ENCODE data around the gene TNS2. TPM values are rescaled to one million over a fixed set of nuclear protein-coding genes. Genes with fewer than 3 reads are reported as not detected.

Gene TNS2
- total and polyA plus RNA-seq, 2 of the 13 experiments (the other 11 are each of a cell fraction or from before 2014, with no cell fraction given), result 8.9 to 20.4 TPM

DNA sequence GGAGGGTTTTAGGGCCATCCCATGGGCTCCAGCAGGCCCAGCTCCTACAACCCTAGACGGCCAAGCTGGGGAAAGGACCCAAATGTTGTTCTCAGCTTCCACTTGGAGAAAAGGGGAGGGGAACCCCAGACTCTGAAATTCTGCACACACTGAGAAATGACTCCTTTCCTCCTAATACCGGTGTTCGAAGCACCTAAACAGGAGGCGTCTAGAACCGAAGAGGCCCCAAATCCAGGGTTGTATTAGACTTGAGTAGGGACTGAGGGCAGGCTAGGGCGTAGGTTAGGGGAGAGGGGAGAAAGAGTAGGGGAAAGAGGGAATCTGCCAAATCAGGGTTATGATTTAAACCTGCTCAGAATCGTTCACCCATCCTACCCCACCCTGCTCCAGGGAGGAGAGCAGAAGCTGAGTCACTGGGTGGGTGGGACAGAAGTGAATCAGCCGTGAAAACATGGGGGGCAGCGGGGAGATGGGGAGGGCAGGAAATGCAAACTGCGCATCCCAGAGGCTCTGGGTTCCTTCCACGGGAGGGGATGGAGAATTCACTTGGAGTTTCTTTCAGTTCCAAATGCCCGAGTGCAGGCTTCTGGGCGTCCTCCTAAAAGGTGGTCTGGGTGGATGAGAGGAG is 48.6 kb downstream of the TNS2 start:
- peak overlapping the region; percentile 56 to 90 (median 78) for H3K4me3 ChIP-seq (replicated peaks in 1 of 3; ENCODE audit: insufficient read depth in 1 of 3, low read depth in 2 of 3, low read length in 3 of 3)
- no peak overlapping the region for H3K27ac ChIP-seq (ENCODE audit: extremely low read length, insufficient read depth, low read length)
- in situ Hi-C loops (cut with HindIII; ENCODE audit: extremely low pct_ligation_motif_present, low pct_unique_long_range_greater_than_20kb), result no loop called here
- H3K36me3 ChIP-seq (replicated peaks in 1 of 2; ENCODE audit: control insufficient read depth in 1 of 2, insufficient read depth in 2 of 2, low read length in 2 of 2), result no peaks in the 10 kb centered on the region
- H3K4me2 ChIP-seq (ENCODE audit: low read depth, low read length), result peak overlapping the region; percentile 94
- TF ChIP-seq CREM (IDR thresholded peaks at IDR 0.05), result peak; percentile 4; the same call in 1 of the 2 replicates
- TF ChIP-seq CREM (CRISPR knock-in tag; IDR thresholded peaks at IDR 0.05), result no peak
- no peak for TF ChIP-seq SMC3 (IDR thresholded peaks at IDR 0.05; ENCODE audit: low read length)
- no peak for TF ChIP-seq ZNF367 (CRISPR knock-in tag; IDR thresholded peaks at IDR 0.05; ENCODE audit: borderline replicate concordance)
- no peak for TF ChIP-seq HNRNPL (IDR thresholded peaks at IDR 0.05; ENCODE audit: low read depth, low read length)
- no peak for TF ChIP-seq JDP2 (CRISPR knock-in tag; IDR thresholded peaks at IDR 0.05; ENCODE audit: borderline replicate concordance)
- peak; percentile 84 for TF ChIP-seq FOSL2 (CRISPR knock-in tag; IDR thresholded peaks at IDR 0.05)
- no peak for TF ChIP-seq RARG (CRISPR knock-in tag; IDR thresholded peaks at IDR 0.05; ENCODE audit: low read depth)
- no peak for TF ChIP-seq ZNF547 (CRISPR knock-in tag; IDR thresholded peaks at IDR 0.05)
- TF ChIP-seq ZSCAN29 (CRISPR knock-in tag; conservative IDR thresholded peaks at IDR 0.05), result 0 out of 2 replicates have a peak, but pooled peaks have one; percentile 20
- no peak for TF ChIP-seq ZNF558 (CRISPR knock-in tag; IDR thresholded peaks at IDR 0.05; ENCODE audit: borderline replicate concordance)
- TF ChIP-seq ZNF839 (CRISPR knock-in tag; IDR thresholded peaks at IDR 0.05; ENCODE audit: borderline replicate concordance), result no peak
- TF ChIP-seq ZNF772 (CRISPR knock-in tag; IDR thresholded peaks at IDR 0.05), result no peak
- TF ChIP-seq, protein P1, sequence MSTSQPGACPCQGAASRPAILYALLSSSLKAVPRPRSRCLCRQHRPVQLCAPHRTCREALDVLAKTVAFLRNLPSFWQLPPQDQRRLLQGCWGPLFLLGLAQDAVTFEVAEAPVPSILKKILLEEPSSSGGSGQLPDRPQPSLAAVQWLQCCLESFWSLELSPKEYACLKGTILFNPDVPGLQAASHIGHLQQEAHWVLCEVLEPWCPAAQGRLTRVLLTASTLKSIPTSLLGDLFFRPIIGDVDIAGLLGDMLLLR (CRISPR knock-in tag; IDR thresholded peaks at IDR 0.05), result no peak
- no peak for TF ChIP-seq NPAS2 (CRISPR knock-in tag; IDR thresholded peaks at IDR 0.05; ENCODE audit: borderline replicate concordance)
- TF ChIP-seq ZNF777 (CRISPR knock-in tag; IDR thresholded peaks at IDR 0.05), result no peak
- TF ChIP-seq, protein P2, sequence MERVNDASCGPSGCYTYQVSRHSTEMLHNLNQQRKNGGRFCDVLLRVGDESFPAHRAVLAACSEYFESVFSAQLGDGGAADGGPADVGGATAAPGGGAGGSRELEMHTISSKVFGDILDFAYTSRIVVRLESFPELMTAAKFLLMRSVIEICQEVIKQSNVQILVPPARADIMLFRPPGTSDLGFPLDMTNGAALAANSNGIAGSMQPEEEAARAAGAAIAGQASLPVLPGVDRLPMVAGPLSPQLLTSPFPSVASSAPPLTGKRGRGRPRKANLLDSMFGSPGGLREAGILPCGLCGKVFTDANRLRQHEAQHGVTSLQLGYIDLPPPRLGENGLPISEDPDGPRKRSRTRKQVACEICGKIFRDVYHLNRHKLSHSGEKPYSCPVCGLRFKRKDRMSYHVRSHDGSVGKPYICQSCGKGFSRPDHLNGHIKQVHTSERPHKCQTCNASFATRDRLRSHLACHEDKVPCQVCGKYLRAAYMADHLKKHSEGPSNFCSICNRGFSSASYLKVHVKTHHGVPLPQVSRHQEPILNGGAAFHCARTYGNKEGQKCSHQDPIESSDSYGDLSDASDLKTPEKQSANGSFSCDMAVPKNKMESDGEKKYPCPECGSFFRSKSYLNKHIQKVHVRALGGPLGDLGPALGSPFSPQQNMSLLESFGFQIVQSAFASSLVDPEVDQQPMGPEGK (CRISPR knock-in tag; IDR thresholded peaks at IDR 0.05), result peak; percentile 70
- TF ChIP-seq AHR (CRISPR knock-in tag; IDR thresholded peaks at IDR 0.05), result no peak
- peaks cover 0 to 10% of the 10 kb centered on the region in 2 experiments; a peak in 3 of 5 replicates for H3K27me3 ChIP-seq (ENCODE audit: control insufficient read depth in 1 of 2, insufficient read depth in 2 of 2, low read length in 2 of 2)
- ATAC-seq, result no peak; the same call in 2 of the 3 replicates
- ChIA-PET CTCF (ENCODE audit: low intra/inter-chr PET ratio, low total read pairs) (interaction anchor here (2.3 kb wide), 1 partner anchor 33 kb away, joined by 36 read pairs; no protein-coding TSS in a partner anchor), POLR2A (interaction anchor here (1.1 to 5.4 kb wide), 5 partner anchors 19 to 47 kb away, joined by 4 to 47 read pairs (median 8); partner anchors contain the start of gene SPRYD3)
- BruUV-seq (replicated peaks), result no TSS peak
- no peak for FAIRE-seq
- intact Hi-C loops (cut with micrococcal nuclease; ENCODE audit: unreplicated experiment), result loop anchor here (2.0 kb wide), 1 partner anchor 20 kb away; the partner anchor contains the start of gene SPRYD3
- peaks cover 91% of the 10 kb centered on the region for H3K4me1 ChIP-seq (ENCODE audit: insufficient read depth, low read length)
- no peaks in the 10 kb centered on the region for H3K79me2 ChIP-seq (ENCODE audit: insufficient read depth, low read length)
- 21% methylated on average over 13 of the region's 13 CpGs for WGBS (ENCODE audit: low lambda C conversion rate)
- no peak overlapping the region for H2AFZ ChIP-seq (ENCODE audit: low read length)
- no peak for DNase-seq (ENCODE audit: low spot score)
- no peaks in the 10 kb centered on the region for H4K20me1 ChIP-seq (ENCODE audit: insufficient read depth, low read length)
- H3K9me3 ChIP-seq (ENCODE audit: low read length), result no peaks in the 10 kb centered on the region
- H3K9ac ChIP-seq (ENCODE audit: insufficient read depth, low read depth, low read length), result peak overlapping the region; percentile 40

All from HepG2 (cell line).